Mesodermal cell (in vitro differentiated cells): ENCODE measurements around the gene GRIP1.

Source experiments
- H3K27ac ChIP-seq: 2 replicates; pipeline ENCODE4 v1.7.0; 2013; ENCODE audit warnings: mild to moderate bottlenecking, low read depth, low read length, moderate library complexity; ENCODE audit not compliant: severe bottlenecking
- H3K36me3 ChIP-seq: 2 replicates; pipeline ENCODE4 v1.7.1; 2013; ENCODE audit warnings: mild to moderate bottlenecking, low read length, moderate library complexity; ENCODE audit not compliant: control insufficient read depth, insufficient read depth
- H3K4me1 ChIP-seq: one replicate; pipeline ENCODE4 v1.7.1; 2013; ENCODE audit warnings: mild to moderate bottlenecking, low read length; ENCODE audit not compliant: insufficient read depth, control insufficient read depth, poor library complexity, severe bottlenecking
- H3K4me3 ChIP-seq: 2 replicates; pipeline ENCODE4 v1.7.0; 2013; ENCODE audit warnings: low read length, control low read depth, mild to moderate bottlenecking; ENCODE audit not compliant: insufficient read depth, poor library complexity, severe bottlenecking; ENCODE audit errors: extremely low read depth
- H3K9me3 ChIP-seq: 2 replicates; pipeline ENCODE4 v1.7.1; 2013; ENCODE audit warnings: mild to moderate bottlenecking, low read length, moderate library complexity; ENCODE audit not compliant: control insufficient read depth
- WGBS, 2 experiments: methylation state at CpG; one replicate each; pipeline ENCODE4 v1.1.5; 2013; ENCODE audit warnings: missing lambda C conversion rate in 2 of 2; ENCODE audit not compliant: insufficient coverage in 2 of 2; 5-methylcytosine and 5-hydroxymethylcytosine counted together

Gene GRIP1

GRCh38 chr12:66709893-66710292 lies 31.0 kb upstream of the GRIP1 start:
- H3K36me3 ChIP-seq, result no peaks in the 10 kb centered on the region
- H3K4me1 ChIP-seq, result no peaks in the 10 kb centered on the region
- H3K4me3 ChIP-seq, result no peak overlapping the region
- no peaks in the 10 kb centered on the region for H3K9me3 ChIP-seq
- H3K27ac ChIP-seq, result no peak overlapping the region
- no CpG with 5 or more reads among the region's 2 CpGs for WGBS, 2 experiments

GRCh38 chr12:66709457-66709773 lies 30.5 kb upstream of the GRIP1 start:
- no peaks in the 10 kb centered on the region for H3K9me3 ChIP-seq
- no CpG with 5 or more reads among the region's 1 CpG for WGBS, 2 experiments
- H3K4me3 ChIP-seq, result no peak overlapping the region
- H3K36me3 ChIP-seq, result no peaks in the 10 kb centered on the region
- no peak overlapping the region for H3K27ac ChIP-seq
- no peaks in the 10 kb centered on the region for H3K4me1 ChIP-seq

- Histone ChIP-seq H3K4me3 (no peak overlapping the region), H3K36me3 (no peaks in the 10 kb centered on the region), H3K27ac (no peak overlapping the region), H3K9me3 (no peaks in the 10 kb centered on the region), H3K4me1 (no peaks in the 10 kb centered on the region)
- 100% methylated on average over 1 of the region's 3 CpGs; no CpG with 5 or more reads in 1 of the 2 experiments for WGBS, 2 experiments
Observed at GRCh38 chr12:66708704-66709456, 30.0 kb upstream of the GRIP1 start.

GRCh38 chr12:66707002-66707697 lies 28.3 kb upstream of the GRIP1 start:
- WGBS, 2 experiments, result 79 to 100% methylated on average over 2 of the region's 4 CpGs

GRCh38 chr12:66699738-66700482 lies 21.0 kb upstream of the GRIP1 start:
- Histone ChIP-seq H3K4me3 (no peak overlapping the region), H3K9me3 (no peaks in the 10 kb centered on the region), H3K27ac (no peak overlapping the region), H3K36me3 (no peaks in the 10 kb centered on the region), H3K4me1 (no peaks in the 10 kb centered on the region)
- WGBS, 2 experiments, result 56 to 75% methylated on average over 2 to 3 of the region's 4 CpGs

More at GRCh38 chr12:66707002-66707697, 28.3 kb upstream of the GRIP1 start:
- Histone ChIP-seq H3K9me3 (no peaks in the 10 kb centered on the region), H3K27ac (no peak overlapping the region), H3K36me3 (no peaks in the 10 kb centered on the region), H3K4me3 (no peak overlapping the region), H3K4me1 (no peaks in the 10 kb centered on the region)

GRCh38 chr12:66698558-66698957 lies 19.7 kb upstream of the GRIP1 start:
- H3K9me3 ChIP-seq, result no peaks in the 10 kb centered on the region
- no peak overlapping the region for H3K27ac ChIP-seq
- H3K4me1 ChIP-seq, result no peaks in the 10 kb centered on the region
- 90 to 94% methylated on average over 3 of the region's 4 CpGs for WGBS, 2 experiments
- no peak overlapping the region for H3K4me3 ChIP-seq
- H3K36me3 ChIP-seq, result no peaks in the 10 kb centered on the region

GRCh38 chr12:66697404-66697803 lies 18.5 kb upstream of the GRIP1 start:
- H3K4me3 ChIP-seq, result no peak overlapping the region
- WGBS, 2 experiments, result 80 to 90% methylated on average over 1 to 2 of the region's 3 CpGs
- no peaks in the 10 kb centered on the region for H3K4me1 ChIP-seq

GRCh38 chr12:66694666-66695613 lies 16.1 kb upstream of the GRIP1 start:
- H3K27ac ChIP-seq, result no peak overlapping the region
- whole genome bisulfite sequencing, 2 experiments, result 95 to 100% methylated on average over 2 to 4 of the region's 5 CpGs
- no peaks in the 10 kb centered on the region for H3K9me3 ChIP-seq
- H3K4me3 ChIP-seq, result no peak overlapping the region
- H3K4me1 ChIP-seq, result no peaks in the 10 kb centered on the region
- H3K36me3 ChIP-seq, result no peaks in the 10 kb centered on the region

More at GRCh38 chr12:66697404-66697803, 18.5 kb upstream of the GRIP1 start:
- Histone ChIP-seq H3K36me3 (no peaks in the 10 kb centered on the region), H3K9me3 (no peaks in the 10 kb centered on the region), H3K27ac (no peak overlapping the region)

- Histone ChIP-seq H3K4me1 (no peaks in the 10 kb centered on the region), H3K9me3 (no peaks in the 10 kb centered on the region), H3K27ac (no peak overlapping the region), H3K36me3 (no peaks in the 10 kb centered on the region), H3K4me3 (no peak overlapping the region)
- 14 to 40% methylated on average over 1 of the region's 1 CpG for WGBS, 2 experiments
Observed at GRCh38 chr12:66693901-66694513, 15.1 kb upstream of the GRIP1 start.

- Histone ChIP-seq H3K9me3 (no peaks in the 10 kb centered on the region), H3K27ac (no peak overlapping the region), H3K4me1 (no peaks in the 10 kb centered on the region), H3K4me3 (no peak overlapping the region), H3K36me3 (no peaks in the 10 kb centered on the region)
- 71% methylated on average over 1 of the region's 4 CpGs; no CpG with 5 or more reads in 1 of the 2 experiments for WGBS, 2 experiments
Observed at GRCh38 chr12:66692986-66693385, 14.1 kb upstream of the GRIP1 start.
